Adrenal gland (tissue), 5 donors: Measurements from ENCODE around the gene CATSPER4.

Experiments
- POLR2A ChIP-seq, 2 donors: fragments of 450-650 bp; IDR thresholded peaks; one replicate each; pipeline ENCODE4 v1.6.1; 2017; ENCODE audit warnings: antibody characterized with exemption in 2 of 2, mild to moderate bottlenecking in 2 of 2, moderate library complexity in 1 of 2
- TF ChIP-seq, protein P1 (sequence below), 6 experiments: fragments of 450-650 bp in 4 of 6; fragments of 200-600 bp in 2 of 6; sonication (generic) in 1 of 6; IDR thresholded peaks; 1 replicate in 5 of 6; 2 replicates in 1 of 6; pipeline versions ENCODE4 v1.5.1 to v1.8.0; 2016 to 2021; ENCODE audit warnings: antibody characterized with exemption in 6 of 6, mild to moderate bottlenecking in 2 of 6, moderate library complexity in 1 of 6
- donor health status: DM: no; HTN: no; CAD: no.

DNA sequence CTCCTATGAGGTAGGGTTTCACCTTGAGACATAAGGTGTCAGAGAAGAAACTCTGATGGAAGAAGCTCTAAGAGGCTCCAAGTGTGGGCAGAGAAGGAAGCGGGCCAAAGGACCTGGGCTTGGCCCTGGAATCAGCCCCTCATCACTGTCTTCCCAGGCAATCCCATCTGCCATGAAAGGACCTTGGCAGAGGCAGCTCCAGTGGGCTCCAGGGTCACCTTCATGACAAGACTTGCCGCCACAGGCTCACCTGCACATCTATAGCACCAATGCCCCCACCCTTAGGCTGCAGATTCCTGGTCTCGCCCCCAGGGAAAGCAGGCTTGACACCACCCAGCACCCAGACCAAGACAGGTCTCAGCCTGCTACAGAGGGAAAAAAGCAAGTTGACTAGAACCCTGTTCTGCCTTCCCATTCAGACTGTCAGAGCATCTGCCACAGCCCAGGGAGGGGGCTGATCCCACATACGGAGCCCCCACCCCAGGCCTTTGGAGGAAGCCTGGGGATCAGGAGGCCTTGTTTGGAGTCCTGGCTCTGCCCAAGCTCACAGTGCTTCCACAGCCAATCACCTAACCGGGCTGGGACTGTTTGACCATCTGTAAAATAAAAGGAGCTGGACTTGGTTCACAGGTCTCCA lies 32.0 kb upstream of the CATSPER4 start:
- no peak for TF ChIP-seq POLR2A (IDR thresholded peaks at IDR 0.05)
- TF ChIP-seq, protein P1, sequence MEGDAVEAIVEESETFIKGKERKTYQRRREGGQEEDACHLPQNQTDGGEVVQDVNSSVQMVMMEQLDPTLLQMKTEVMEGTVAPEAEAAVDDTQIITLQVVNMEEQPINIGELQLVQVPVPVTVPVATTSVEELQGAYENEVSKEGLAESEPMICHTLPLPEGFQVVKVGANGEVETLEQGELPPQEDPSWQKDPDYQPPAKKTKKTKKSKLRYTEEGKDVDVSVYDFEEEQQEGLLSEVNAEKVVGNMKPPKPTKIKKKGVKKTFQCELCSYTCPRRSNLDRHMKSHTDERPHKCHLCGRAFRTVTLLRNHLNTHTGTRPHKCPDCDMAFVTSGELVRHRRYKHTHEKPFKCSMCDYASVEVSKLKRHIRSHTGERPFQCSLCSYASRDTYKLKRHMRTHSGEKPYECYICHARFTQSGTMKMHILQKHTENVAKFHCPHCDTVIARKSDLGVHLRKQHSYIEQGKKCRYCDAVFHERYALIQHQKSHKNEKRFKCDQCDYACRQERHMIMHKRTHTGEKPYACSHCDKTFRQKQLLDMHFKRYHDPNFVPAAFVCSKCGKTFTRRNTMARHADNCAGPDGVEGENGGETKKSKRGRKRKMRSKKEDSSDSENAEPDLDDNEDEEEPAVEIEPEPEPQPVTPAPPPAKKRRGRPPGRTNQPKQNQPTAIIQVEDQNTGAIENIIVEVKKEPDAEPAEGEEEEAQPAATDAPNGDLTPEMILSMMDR (IDR thresholded peaks at IDR 0.05): no peak
